NCI-H510A treated with DMSO at 0.1 percent for 48 hours (cell line): ENCODE measurements around the gene HK1.
A peak's percentile ranks its signal among the peaks of the same experiment; 100 is the strongest.
"Not testable (repeated sequence)": the region's sequence is repeated elsewhere in the genome, so short reads cannot be mapped to it uniquely, and the experiment has no call there.

Experiments
- DNase-seq: peaks from one replicate; lab custom pipeline; 2025; lab: John Stamatoyannopoulos, UW

The HK1 gene

DNA sequence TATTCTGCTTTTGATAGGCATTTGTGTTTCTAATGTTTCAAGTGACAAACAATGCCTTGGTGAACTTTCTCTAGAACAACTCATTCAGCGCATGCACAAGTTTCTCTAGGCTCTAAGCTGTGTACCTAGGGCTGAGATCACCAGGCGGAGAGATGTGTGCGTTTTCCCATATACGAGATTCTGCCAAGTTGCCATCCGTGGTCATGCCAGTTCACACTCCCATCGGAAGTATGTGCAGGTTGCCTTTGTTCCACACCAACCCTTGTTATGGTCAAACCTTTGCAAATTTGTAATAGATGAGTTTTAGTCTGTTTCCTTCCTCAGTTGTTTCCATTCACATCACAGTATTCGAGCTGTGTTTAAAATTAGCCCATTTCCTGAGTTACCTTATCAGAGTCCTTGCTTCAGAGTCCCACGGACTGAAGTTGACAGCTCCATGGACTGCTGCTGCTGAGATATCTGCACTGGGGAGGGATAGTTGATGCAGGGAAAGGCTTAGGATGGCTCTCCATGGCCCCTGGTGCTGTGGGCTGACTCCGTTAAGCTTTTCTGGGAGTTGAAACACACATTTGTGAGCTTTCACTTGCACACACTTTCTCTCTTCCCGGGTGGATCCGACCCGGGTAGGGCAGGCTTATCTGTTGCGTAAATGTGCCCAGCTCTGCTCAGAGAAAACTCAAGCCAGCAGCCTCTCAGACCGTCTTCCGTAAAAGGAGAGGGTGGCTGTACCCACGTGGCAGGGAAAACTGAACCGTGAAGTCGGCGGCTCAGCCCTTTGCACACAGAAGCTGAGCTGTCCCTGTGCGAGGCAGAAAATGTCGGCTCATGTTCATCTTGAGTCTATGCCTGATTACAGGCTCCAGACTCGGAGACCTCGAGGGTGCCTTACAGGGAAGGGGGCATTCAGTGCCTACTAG, 49.4 kb downstream of the HK1 start:
- DNase-seq, result peak; percentile 74

DNA sequence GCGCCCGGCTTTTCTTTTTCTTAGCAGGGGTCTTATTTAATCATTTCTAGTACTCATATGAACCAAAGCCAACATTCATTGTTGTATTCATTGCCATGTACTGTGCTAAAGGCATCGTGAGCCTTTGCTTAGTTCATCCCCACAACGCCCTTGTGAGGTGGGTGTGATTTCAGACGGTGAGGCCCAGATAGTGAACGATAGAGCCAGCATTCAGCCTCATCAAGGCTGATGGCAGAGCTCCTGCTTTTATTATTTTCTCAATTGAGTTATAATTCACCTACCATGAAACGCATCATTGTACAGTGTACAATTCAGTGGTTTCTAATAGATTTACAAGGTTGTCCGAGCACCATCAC, 50.1 kb downstream of the HK1 start:
- no peak for DNase-seq

DNA sequence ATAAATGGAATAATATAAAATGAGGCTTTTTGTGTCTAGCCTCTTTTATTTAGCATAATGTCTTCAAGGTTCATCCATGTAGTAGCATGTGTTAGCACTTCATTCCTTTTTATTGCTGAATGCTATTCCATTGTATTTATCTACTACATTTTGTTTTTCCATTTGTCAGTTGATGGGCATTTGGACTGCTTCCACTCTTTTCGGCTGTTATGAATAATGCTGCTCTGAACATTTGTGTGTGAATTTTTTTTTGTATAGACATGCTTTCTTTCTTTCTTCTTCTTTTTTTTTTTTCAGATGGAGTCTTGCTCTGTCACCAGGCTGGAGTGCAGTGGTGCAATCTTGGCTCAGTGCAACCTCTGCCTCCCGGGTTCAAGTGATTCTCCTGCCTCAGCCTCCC, 50.6 kb downstream of the HK1 start:
- not testable (repeated sequence) for DNase-seq

DNA sequence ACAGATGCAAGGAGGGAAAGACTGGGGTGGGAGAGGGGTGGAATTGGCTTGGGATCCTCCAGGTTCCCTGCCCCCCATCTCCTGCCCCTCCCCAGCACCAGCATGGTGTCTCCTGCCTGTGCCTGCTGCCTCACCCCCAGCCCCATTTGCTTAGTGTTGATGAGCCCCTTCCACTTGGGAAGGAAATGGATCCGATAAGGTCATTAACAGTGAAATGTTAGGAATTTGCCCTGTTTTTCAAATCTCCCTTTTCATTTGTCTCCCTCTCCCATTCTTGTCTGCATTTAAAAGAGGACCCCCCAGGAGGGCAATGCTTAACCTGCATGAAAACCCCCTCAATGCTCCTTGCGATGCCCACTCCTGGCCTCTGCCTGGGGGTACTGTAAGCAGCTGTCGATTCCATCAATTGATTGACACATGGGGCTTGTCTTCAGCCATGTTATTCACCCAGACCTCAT, 51.5 kb downstream of the HK1 start:
- DNase-seq, result no peak

DNA sequence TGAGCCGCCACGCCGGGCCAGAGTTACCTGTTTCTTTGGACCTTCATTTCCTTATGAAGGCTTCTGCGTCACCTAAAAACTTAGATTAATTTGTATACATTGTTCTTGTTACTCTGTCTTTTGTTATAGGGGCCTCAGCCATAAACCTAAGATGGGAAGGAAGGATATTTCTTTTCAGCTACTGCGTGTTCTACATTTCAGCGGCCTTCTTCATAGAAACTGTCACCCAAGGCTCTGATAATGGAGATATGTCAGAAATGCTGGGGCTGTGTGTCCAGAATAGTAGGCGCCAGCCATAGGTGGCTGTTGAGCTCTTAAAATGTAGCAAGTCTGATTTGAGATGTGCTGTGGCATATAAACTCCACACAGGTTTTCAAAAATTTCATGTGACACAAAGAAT, 52.9 kb downstream of the HK1 start:
- DNase-seq, result no peak

DNA sequence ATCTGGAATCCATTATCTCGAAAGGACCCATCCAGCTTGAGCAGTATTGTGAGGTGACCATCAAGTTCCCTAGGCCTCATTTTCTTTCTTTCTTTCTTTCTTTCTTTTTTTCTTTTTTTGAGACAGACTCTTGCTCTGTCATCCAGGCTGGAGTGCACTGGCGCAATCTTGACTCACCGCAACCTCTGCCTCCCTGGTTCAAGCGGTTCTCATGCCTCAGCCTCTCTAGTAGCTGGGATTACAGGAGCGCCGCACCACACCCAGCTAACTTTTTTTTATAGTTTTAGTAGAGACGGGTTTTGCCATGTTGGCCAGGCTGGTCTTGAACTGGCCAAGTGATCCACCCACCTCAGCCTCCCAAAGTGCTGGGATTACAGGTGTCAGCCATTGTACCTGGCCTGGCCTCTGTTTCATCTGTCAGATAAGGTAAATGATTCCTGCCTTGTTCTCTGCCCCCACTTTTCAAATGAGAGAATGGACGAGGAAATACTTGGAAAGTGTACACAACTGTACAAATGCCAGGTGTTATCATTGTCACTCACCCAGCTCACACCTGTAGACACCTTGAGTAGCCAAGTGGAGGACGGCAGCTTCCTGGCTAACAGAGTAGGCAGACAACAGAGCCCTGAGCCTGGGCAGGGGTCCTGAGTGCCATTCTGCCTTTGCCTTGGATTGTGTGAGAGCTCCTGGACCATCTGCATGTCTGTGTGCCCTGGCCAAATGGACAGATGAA, 54.1 kb downstream of the HK1 start:
- DNase-seq, result peak; percentile 63

DNA sequence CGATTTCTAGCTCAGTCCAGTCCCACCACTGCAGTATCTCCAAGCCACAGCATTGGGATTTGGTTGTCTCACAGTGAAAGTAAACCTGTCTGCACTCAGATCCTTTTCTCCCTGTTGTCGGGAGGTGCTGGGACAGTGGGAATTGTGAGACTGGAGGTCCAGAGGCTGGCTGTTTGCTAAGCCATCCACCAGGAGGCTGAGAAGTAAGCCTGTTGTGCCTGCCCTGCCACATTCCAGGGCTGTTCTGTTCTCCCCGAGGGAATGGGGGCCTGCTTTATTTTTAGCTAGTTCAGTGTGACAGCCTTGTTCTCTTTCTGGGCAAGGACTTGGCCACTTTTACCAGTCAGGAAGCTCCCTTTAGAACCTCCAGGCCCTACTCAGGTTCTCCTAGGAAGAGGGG, 54.9 kb downstream of the HK1 start:
- peak; percentile 59 for DNase-seq

DNA sequence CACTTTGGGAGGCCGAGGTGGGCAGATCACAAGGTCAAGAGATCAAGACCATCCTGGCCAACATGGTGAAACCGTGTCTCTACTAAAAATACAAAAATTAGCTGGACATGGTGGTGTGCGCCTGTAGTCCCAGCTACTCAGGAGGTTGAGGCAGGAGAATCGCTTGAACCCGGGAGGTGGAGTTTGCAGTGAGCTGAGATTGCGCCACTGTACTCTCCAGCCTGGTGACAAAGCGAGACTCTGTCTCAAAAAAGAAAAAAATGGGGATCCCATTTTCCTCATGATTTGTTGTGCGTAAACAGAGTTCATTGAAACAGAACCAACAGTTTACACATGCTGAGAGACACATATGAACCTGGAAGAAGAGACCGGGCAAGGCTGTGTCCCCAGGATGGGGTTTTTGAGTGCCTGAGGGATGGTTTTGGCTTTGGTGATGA, 55.6 kb downstream of the HK1 start:
- DNase-seq, result not testable (repeated sequence)

DNA sequence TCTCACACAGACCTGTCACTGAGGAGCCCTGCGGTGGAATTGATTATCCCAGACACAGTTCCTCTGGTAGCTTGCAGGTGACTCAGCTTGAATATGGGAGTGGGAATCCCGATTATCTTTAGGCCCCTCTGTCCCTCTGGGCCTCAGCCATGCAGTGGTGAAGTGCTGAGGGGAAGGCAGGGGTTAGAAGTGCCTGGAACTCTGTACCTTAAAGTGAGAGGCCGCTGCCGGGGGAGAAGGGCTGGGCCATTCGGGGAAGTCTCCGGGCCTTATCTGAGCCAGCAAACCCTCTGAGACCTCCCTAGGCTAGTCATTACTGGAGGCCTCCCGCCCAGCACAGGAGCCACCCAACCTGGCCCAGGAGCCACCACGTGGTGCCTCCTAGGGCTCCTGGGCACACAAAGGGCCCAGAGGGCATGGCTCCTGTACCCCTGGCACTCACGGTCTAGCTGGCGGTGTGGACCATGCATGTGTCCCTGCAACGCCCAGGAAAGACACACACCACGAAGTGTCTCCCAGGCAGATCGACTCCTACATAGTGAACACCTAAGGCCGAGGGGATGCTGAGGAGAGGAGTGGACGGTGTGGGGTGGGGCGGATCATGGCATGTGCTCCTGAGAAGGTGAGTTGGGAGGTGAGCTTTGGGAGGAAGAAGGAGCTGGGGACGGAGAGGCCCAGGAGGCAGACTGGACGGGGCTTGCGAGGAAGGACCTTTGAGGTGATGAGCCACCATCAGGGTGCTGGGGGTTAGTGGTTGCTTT, 56.2 kb downstream of the HK1 start:
- DNase-seq, result no peak

DNA sequence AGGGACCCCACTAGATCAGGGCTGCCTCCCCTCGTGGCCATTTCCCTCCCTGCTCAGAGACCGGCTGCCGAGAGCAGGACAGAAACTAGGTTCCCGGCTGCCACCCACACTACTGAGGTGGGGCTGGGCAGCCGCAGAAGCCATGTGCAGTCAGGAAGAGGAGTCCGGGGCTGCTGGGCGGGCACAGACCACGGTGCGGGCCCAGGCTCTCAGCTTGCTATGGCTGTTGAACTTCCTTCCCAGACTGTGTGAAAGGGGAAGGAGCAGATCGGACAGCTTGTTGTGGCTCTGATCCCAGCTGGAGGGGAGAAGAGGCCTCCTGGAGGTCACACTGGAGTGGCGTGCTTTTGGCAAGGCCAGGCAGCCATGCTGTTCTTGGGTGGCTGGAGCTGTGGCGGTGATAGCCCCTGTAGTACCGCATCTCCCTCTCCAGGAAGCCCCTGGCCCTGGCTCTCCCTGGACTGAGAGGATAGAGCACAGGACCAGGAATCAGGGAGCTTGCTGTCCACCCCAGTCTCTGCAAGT, 56.8 kb downstream of the HK1 start:
- no peak for DNase-seq

DNA sequence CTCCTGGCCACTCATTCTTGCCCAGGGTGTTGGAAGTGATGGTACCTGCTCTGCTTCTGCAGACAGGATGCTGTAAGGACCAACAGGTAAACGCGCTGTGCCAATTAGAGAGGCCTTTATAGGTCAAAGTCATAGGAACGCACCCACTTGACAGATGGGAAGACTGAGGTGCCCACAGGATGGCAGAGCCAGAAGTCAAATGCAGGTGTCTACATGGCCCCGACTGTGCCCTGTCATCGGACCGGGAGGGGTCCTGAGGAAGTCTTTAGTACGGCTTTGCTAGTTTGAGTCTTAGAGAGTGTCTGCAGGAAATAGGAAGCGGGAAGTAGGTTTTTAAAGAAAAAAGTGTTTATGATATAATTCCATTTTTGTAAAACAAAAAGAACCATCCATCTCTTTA, 57.3 kb downstream of the HK1 start:
- no peak for DNase-seq

DNA sequence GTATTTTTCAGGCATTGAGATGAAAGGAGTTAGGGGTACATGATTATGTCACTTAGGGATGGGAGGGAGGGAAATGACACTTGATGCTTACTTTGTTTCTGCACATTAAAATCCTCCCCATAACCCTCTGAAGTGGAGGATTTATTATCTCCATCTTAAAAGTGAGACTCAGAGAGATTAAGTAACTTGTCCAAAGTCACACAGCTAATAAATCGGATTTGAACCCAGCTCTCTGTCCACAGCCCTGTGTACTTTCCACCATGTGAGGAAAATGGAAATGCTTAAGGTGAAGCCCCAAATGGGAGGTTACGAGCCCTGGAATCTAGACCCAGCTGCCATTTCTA, 58.6 kb downstream of the HK1 start:
- DNase-seq, result no peak

DNA sequence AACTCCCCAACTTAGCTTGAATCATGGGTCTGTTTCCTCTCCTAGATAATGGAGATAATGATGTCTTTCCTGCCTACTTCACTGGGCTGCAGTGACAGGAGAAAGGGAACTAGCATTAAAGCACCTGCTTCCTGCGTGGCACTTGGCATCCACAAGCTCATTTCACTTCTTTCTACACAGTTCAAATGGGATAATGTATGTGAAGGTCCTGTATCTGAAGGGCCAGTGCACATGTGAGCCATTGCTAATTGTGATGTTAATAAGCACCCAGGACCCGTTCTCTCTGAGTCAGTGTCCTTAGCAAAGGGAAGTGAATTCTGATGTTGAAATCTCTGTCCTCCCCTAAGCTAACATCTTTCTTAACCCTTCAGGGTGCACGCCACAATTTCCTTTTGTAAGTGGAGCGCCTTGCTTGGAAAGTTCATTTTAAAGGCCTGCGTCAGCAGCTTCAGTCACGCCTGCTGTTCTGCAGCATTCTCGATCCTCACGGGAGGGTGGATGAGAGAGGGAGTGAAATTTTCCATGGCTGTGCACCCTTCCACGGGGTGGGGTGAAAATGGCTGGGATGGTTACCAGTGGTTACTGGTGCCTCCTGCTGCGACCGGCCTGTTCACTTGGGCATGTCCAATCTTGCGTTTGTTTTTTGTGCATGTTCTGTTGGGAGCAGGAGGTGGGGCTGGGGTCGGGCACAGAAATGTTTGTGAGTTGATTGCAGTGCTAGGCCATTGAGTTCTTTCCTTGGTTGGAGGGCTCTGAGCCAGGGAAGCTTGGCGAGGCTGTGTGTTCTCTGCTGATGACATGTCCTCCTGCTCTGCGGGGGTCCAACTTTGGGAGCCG, 59.2 kb downstream of the HK1 start:
- DNase-seq, result peak; percentile 82

DNA sequence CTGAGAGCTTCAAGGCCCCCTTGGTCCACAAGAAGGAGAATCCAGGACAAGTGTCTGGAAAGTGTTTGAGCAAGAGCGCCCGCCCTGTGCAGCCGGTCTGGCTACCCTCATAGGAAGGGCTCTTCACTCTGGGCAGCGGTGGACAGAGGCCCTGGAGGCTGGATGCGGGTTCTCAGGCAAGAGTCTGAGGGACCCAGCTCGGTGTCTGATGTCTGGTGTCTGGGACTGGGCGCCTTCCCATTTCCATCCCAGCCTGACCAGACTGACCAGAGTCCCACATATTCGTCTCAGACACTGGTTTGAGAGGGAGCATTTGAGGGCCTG, 59.8 kb downstream of the HK1 start:
- peak; percentile 61 for DNase-seq

DNA sequence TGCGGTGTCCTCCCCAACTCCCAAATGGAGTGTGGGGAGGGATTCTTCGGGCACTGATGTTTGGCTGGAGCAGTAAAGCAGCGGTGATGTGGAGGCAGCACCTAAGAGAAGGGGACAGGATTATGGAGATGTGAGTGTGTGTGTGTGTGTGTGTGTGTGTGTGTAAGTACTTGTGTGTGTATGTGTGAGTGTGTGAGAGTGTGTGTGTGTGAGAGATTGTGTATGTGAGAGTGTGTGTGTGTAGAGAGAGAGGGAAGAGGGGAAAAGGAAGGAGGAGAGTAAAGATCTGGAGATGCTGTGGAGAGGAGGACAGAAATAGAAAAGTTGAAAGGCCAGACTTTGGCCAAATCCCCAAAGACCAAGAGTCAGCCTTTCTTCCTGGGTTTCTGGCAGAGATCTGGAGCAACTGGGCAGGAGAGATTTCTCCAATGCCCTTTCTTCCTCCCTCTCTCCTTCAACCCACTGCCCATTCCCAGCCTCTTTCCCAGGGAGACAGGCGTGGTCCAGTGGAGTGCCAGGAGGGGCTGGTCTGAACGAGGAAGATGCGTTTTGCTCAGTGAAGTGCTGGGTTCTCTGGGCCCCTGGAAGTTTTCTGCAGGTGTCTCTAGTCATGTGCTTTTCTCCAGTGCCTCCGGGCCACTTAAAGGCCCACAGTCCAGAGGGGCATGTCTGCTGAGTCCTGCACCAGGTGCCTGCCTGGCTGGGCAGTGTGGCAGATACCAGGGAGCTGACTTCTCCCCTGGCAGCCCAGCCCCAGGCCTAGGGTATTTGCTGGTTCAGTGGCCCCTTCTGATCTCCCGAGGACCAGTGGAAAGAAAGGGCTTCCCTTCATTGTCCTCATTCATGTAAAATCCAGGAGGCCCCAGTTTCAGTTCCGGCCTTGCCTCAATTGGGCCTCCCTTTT, 60.5 kb downstream of the HK1 start:
- peak; percentile 57 for DNase-seq

DNA sequence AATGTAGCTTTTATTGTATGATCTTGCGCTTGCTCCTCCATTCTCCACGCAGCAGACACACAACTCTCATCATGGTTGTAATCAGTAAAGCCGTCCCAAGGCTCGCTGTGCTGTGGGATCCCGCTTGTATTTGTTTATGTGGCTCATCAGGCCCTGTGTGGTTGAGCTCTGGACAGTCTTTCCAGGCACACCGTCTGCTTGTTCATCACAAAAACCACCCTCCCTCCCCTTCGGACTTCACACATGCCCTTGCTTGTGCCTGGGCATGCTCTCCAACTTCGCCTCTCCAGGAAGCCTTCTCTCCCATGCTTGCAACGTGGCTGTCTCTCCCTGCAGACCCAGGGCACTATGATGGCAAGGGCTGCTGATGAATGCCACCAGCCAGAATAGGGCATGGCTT, 62.4 kb downstream of the HK1 start:
- no peak for DNase-seq

DNA sequence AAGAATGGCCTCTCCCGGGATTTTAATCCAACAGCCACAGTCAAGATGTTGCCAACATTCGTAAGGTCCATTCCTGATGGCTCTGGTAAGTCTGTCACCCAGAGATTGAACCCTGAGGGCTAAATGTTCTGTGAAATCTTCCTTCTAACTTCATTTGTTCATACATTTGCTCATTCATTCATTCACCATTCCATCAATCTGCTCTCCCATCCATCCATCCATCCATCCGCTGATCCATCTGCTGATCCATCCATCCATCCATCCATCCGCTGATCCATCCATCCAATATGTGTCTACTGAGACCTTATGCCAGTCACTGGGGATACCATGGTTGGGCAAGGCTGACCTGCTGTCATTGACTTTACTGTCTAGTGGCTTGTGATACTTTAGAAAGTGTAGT, 65.6 kb downstream of the HK1 start:
- DNase-seq, result no peak

DNA sequence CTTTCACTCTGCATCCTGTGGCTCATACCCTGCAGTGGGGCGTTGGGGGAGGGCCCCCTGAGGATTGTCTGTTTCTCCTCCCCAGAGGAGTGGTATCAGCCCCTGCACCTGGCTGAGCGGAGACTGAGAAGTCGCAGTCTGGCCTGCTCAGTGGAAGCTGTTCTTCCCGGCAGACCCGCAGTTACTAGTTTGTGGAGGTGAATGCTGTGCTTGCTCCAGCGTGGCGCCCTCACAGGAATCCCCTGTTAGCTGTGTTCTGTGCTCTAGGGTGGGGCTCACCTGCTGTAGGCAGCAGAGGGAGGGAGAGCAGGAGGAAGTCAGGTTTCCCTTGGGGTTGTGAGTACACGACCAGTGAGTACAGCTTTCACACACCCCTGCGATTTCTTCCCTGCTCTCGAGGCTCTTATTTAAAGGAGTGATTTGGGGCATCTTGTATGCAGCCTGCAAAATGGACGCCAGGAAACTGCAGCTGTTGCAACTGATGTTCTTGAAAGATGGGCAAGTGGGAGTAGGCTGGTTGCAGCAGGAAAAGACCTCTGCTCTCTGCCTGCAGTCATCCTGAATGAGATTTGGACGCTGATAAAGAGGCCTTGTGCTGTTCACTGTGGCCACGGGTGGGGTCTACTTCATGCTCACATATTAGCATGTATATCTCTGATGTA, 66.4 kb downstream of the HK1 start:
- DNase-seq, result peak; percentile 64

DNA sequence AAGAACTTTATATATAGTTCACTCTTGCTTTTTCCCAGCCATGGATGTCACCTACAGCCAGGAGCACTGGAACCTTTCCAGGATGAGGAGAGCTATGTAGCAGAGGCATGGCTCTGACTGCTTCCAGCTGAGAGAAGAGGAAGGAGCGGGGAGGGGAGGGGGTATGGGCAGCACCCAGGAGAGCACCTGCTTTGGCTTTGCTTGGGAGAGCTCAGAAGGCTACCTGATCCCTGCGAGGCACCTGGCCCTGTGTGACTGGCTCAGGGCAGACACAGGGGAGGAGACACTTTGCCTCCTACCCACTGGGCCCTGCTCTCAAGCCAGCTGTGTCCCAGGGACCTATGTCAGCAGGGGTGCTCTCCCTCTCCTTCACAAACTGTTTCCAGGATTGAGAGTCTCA, 67.1 kb downstream of the HK1 start:
- peak; percentile 96 for DNase-seq

DNA sequence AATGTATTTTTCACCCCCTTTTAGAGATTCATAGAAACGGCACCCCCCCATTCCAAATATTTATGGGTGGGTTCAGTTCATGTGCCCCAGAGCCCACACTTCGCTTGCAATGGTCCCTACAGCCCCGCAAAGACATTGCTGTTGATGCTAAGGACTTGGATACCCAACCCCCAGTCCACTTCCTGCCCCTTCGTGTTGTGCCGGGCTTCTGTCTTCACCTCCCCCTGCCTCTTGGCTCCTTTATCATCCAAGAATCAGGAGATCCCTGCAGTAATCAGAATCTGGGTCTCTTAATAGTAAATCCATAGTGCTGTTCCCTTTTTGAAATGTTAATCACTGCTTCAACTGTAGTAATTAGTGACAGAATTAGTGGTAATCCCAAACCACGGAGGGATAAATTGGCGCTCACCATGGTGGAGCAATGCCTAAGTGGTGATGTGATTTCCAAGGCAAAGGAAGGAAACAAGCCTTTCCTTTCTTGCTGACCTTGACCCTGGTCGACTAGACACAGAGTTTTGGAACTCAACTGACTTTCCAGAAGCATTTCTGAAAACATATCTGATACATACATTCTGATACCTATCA, 67.7 kb downstream of the HK1 start:
- no peak for DNase-seq
